ENCODE results near the gene LRIG3.

DNA sequence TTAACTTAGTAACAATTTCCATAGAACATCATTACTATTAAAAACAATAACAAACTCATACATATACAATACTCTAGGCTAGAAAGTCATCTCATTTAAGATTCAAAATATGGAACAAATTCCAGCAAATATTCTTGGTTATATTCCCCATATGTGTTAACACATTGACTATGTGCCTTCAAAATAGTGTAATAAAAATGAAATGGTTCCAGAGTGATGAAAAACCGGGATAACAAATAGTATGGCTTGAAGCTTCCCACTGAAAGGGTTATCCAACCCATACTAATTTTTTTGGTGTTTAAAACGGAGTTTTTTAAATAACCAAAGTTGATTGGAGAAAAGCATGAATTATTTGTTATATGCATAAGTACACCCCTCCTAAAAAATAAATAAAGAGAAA is 5.3 kb downstream of the LRIG3 start:
- TF ChIP-seq, protein P1, sequence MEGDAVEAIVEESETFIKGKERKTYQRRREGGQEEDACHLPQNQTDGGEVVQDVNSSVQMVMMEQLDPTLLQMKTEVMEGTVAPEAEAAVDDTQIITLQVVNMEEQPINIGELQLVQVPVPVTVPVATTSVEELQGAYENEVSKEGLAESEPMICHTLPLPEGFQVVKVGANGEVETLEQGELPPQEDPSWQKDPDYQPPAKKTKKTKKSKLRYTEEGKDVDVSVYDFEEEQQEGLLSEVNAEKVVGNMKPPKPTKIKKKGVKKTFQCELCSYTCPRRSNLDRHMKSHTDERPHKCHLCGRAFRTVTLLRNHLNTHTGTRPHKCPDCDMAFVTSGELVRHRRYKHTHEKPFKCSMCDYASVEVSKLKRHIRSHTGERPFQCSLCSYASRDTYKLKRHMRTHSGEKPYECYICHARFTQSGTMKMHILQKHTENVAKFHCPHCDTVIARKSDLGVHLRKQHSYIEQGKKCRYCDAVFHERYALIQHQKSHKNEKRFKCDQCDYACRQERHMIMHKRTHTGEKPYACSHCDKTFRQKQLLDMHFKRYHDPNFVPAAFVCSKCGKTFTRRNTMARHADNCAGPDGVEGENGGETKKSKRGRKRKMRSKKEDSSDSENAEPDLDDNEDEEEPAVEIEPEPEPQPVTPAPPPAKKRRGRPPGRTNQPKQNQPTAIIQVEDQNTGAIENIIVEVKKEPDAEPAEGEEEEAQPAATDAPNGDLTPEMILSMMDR (IDR thresholded peaks at IDR 0.05; ENCODE audit: low read depth, low read length): no peak
- no peak for TF ChIP-seq EZH2phosphoT487 (IDR thresholded peaks at IDR 0.05; ENCODE audit: low read depth)

All from OCI-LY3 (cell line).